H9 (cell line): ENCODE measurements around the gene RASA4. TPM values are rescaled to one million over a fixed set of nuclear protein-coding genes. Genes with fewer than 3 reads are reported as not detected.
"Not testable (repeated sequence)": the region's sequence is repeated elsewhere in the genome, so short reads cannot be mapped to it uniquely, and the experiment has no call there.

Source experiments
- DNase-seq: peaks from one replicate; pipeline ENCODE4 v3.0.0-alpha.2; 2017
- H2AFZ ChIP-seq: one replicate; pipeline ENCODE4 v1.6.1; 2013; ENCODE audit warnings: mild to moderate bottlenecking, low read length, control low read depth, moderate library complexity
- H2AK5ac ChIP-seq: 2 replicates; pipeline ENCODE4 v1.6.1; 2013; ENCODE audit warnings: low read length, control low read depth, mixed read lengths; ENCODE audit not compliant: insufficient read length
- H2BK120ac ChIP-seq: one replicate; pipeline ENCODE4 v1.6.1; 2013; ENCODE audit warnings: low read depth, mild to moderate bottlenecking, low read length, control low read depth, inconsistent platforms; ENCODE audit not compliant: poor library complexity, severe bottlenecking
- H2BK12ac ChIP-seq: 2 replicates; pipeline ENCODE4 v1.6.1; 2013; ENCODE audit warnings: low read length, control low read depth, mixed read lengths, low read depth; ENCODE audit not compliant: insufficient read length
- H2BK15ac ChIP-seq: 2 replicates; pipeline ENCODE4 v1.6.1; 2013; ENCODE audit warnings: low read depth, low read length, control low read depth
- H2BK20ac ChIP-seq: one replicate; pipeline ENCODE4 v1.6.1; 2013; ENCODE audit warnings: low read depth, mild to moderate bottlenecking, low read length, control low read depth, inconsistent platforms; ENCODE audit not compliant: poor library complexity, severe bottlenecking
- H2BK5ac ChIP-seq: 2 replicates; pipeline ENCODE4 v1.6.1; 2013; ENCODE audit warnings: low read length, control low read depth, mixed read lengths; ENCODE audit not compliant: insufficient read length
- H3K14ac ChIP-seq: 2 replicates; pipeline ENCODE4 v1.6.1; 2013; ENCODE audit warnings: low read length, control low read depth; ENCODE audit not compliant: insufficient read depth
- H3K18ac ChIP-seq: 2 replicates; pipeline ENCODE4 v1.6.1; 2013; ENCODE audit warnings: low read depth, mild to moderate bottlenecking, mixed read lengths, low read length, control low read depth; ENCODE audit not compliant: insufficient read length
- H3K23ac ChIP-seq: 2 replicates; pipeline ENCODE4 v1.6.1; 2013; ENCODE audit warnings: low read length, control low read depth, mixed read lengths, low read depth; ENCODE audit not compliant: insufficient read length
- H3K23me2 ChIP-seq: 2 replicates; pipeline ENCODE4 v1.6.1; 2013; ENCODE audit warnings: low read depth, mild to moderate bottlenecking, mixed read lengths, low read length, control low read depth; ENCODE audit not compliant: insufficient read length, poor library complexity, severe bottlenecking
- H3K27ac ChIP-seq: 2 replicates; pipeline ENCODE4 v1.5.1; 2013; ENCODE audit warnings: low read length, control low read depth, mixed read lengths, low read depth; ENCODE audit not compliant: insufficient read length
- H3K27me3 ChIP-seq: 2 replicates; pipeline ENCODE4 v1.6.1; 2013; ENCODE audit warnings: low read length, control low read depth, inconsistent platforms; ENCODE audit not compliant: insufficient read depth
- H3K4ac ChIP-seq: 2 replicates; pipeline ENCODE4 v1.6.1; 2013; ENCODE audit warnings: low read depth, mild to moderate bottlenecking, control low read depth, inconsistent platforms, low read length, moderate library complexity
- H3K4me1 ChIP-seq: 2 replicates; pipeline ENCODE4 v1.6.1; 2013; ENCODE audit warnings: low read length, control low read depth, inconsistent platforms; ENCODE audit not compliant: insufficient read depth
- H3K4me2 ChIP-seq: 2 replicates; pipeline ENCODE4 v1.6.1; 2013; ENCODE audit warnings: low read length, control low read depth, mixed read lengths; ENCODE audit not compliant: insufficient read length, insufficient read depth
- H3K56ac ChIP-seq: 2 replicates; pipeline ENCODE4 v1.6.1; 2013; ENCODE audit warnings: low read depth, mild to moderate bottlenecking, mixed read lengths, low read length, control low read depth; ENCODE audit not compliant: insufficient read length
- H3K79me1 ChIP-seq: 2 replicates; pipeline ENCODE4 v1.6.1; 2013; ENCODE audit warnings: low read depth, mild to moderate bottlenecking, moderate library complexity, low read length, control low read depth, inconsistent platforms; ENCODE audit not compliant: insufficient read depth, poor library complexity, severe bottlenecking
- H3K79me2 ChIP-seq: 2 replicates; pipeline ENCODE4 v1.6.1; 2013; ENCODE audit warnings: low read length, control low read depth, inconsistent platforms; ENCODE audit not compliant: insufficient read depth
- H3K9ac ChIP-seq: 2 replicates; pipeline ENCODE4 v1.6.1; 2013; ENCODE audit warnings: low read length, control low read depth, mixed read lengths; ENCODE audit not compliant: insufficient read length; ENCODE audit errors: extremely low read depth
- H3K9me3 ChIP-seq: one replicate; pipeline ENCODE4 v1.6.1; 2013; ENCODE audit warnings: low read depth, low read length, inconsistent platforms; ENCODE audit not compliant: control insufficient read depth
- H3T11ph ChIP-seq: one replicate; pipeline ENCODE4 v1.6.1; 2013; ENCODE audit warnings: mild to moderate bottlenecking, low read length, control low read depth, inconsistent platforms
- H4K20me1 ChIP-seq: one replicate; pipeline ENCODE4 v1.6.1; 2013; ENCODE audit not compliant: control insufficient read depth, insufficient read length, insufficient read depth
- H4K5ac ChIP-seq: 2 replicates; pipeline ENCODE4 v1.6.1; 2013; ENCODE audit warnings: low read depth, mild to moderate bottlenecking, mixed read lengths, low read length, control low read depth; ENCODE audit not compliant: insufficient read length
- H4K8ac ChIP-seq: replicated peaks from 2 replicates; pipeline ENCODE4 v1.6.1; 2013; ENCODE audit warnings: low read length, control low read depth, mixed read lengths, low read depth; ENCODE audit not compliant: insufficient read length
- H4K91ac ChIP-seq: 2 replicates; pipeline ENCODE4 v1.6.1; 2013; ENCODE audit warnings: low read depth, mild to moderate bottlenecking, moderate library complexity, mixed read lengths, low read length, control low read depth; ENCODE audit not compliant: insufficient read length
- H3K27ac Mint-ChIP-seq, 3 experiments: 2 replicates in 2 of 3; 3 replicates in 1 of 3; pipeline ENCODE4 v1.8.0; 2020 to 2021; ENCODE audit warnings: mixed read lengths in 3 of 3, mild to moderate bottlenecking in 1 of 3, moderate library complexity in 1 of 3
- H3K27me3 Mint-ChIP-seq: 2 replicates; pipeline ENCODE4 v1.8.0; 2021; ENCODE audit warnings: low read depth, mild to moderate bottlenecking, moderate library complexity, mixed read lengths
- H3K36me3 Mint-ChIP-seq, 3 experiments: 2 replicates in 2 of 3; 3 replicates in 1 of 3; pipeline ENCODE4 v1.8.0; 2020 to 2021; ENCODE audit warnings: low read depth in 3 of 3, mixed read lengths in 3 of 3; ENCODE audit not compliant: insufficient read depth in 1 of 3
- H3K4me1 Mint-ChIP-seq, 2 experiments: 2 replicates each; pipeline ENCODE4 v1.8.0; 2020; ENCODE audit warnings: mixed read lengths in 2 of 2
- H3K4me3 Mint-ChIP-seq, 2 experiments: 2 replicates in 1 of 2; 3 replicates in 1 of 2; pipeline ENCODE4 v1.8.0; 2020 to 2021; ENCODE audit warnings: mild to moderate bottlenecking in 2 of 2, mixed read lengths in 2 of 2, moderate library complexity in 1 of 2
- H3K9me3 Mint-ChIP-seq, 2 experiments: 2 replicates in 1 of 2; 3 replicates in 1 of 2; pipeline ENCODE4 v1.8.0; 2020; ENCODE audit warnings: mild to moderate bottlenecking in 2 of 2, mixed read lengths in 2 of 2, moderate library complexity in 1 of 2
- WGBS: extraction: QIAGEN DNeasy Blood & Tissue Kit; methylation state at CpG from one replicate; pipeline ENCODE4 v1.1.7; 2013; ENCODE audit warnings: missing lambda C conversion rate, low lambda C conversion rate, mixed read lengths; ENCODE audit not compliant: insufficient read length; ENCODE audit errors: extremely low coverage; 5-methylcytosine and 5-hydroxymethylcytosine counted together
- total RNA-seq: library from RNA; stranded (reverse); gene quantifications from 2 replicates; pipeline ENCODE4 v1.2.1, GENCODE V29; 2021

The RASA4 gene
- total RNA-seq, 1 experiment from 2014 or later, result 10.0 TPM

DNA sequence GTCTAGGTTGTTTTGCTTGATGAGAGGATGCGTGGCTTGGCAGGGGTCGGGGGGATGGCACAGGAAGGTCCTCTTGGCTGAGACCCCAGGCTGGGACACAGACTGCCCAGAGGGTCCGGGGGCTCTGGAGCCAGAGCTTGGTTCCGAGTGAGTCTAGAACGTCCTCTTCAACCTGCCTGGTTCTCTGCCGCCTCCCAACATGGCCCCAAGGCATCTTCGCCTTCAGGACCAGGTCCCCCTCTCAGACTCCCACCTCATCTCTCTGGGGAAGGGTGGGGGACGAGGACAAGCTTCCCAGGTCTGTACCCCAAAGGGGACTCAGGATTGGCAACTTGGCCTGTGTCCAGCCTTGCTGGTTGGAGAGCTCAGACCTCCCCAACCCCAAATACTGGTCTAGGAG is 74.5 kb downstream of the RASA4 start:
- H3K4me2 ChIP-seq, H3K23me2 ChIP-seq, H4K8ac ChIP-seq, H4K5ac ChIP-seq, H3K9me3 Mint-ChIP-seq, H2BK15ac ChIP-seq, H3K4me3 Mint-ChIP-seq, H4K91ac ChIP-seq, H4K20me1 ChIP-seq, H2AFZ ChIP-seq, H2AK5ac ChIP-seq, H3K4ac ChIP-seq, H3K4me1 ChIP-seq, H3T11ph ChIP-seq, H3K79me2 ChIP-seq, H3K4me1 Mint-ChIP-seq, H3K14ac ChIP-seq, H3K23ac ChIP-seq, H2BK120ac ChIP-seq, H3K27me3 Mint-ChIP-seq, H2BK20ac ChIP-seq, H2BK5ac ChIP-seq, H3K27ac Mint-ChIP-seq, H2BK12ac ChIP-seq, H3K27ac ChIP-seq, H3K9ac ChIP-seq, H3K79me1 ChIP-seq, H3K27me3 ChIP-seq, H3K18ac ChIP-seq, DNase-seq, H3K36me3 Mint-ChIP-seq, H3K9me3 ChIP-seq, H3K56ac ChIP-seq: not testable (repeated sequence)
- no CpG with 5 or more reads among the region's 8 CpGs for WGBS

DNA sequence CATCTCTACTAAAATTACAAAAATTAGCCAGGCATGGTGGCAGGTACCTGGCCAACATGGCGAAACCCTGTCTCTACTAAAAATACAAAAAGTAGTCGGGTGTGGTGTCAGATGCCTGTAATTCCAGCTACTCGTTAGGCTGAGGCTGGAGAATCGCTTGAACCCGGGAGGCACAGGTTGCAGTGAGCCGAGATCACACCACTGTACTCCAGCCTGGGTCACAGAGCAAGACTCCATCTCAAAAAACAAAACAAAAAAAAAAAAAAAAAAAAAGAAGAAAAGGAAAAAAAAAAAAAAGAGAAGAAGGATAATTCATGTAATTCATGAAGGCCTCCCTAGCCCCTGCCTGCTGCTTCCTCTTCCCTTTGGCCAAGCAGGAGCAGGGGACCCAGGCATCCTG is 76.0 kb downstream of the RASA4 start:
- H2BK12ac ChIP-seq, DNase-seq, H3K36me3 Mint-ChIP-seq, H3K27me3 ChIP-seq, H3K27me3 Mint-ChIP-seq, H3K79me2 ChIP-seq, H3K18ac ChIP-seq, H4K91ac ChIP-seq, H3K9me3 Mint-ChIP-seq, H3K23ac ChIP-seq, H3K4me3 Mint-ChIP-seq, H3K9ac ChIP-seq, H2BK15ac ChIP-seq, H3K4me1 ChIP-seq, H3K23me2 ChIP-seq, H3T11ph ChIP-seq, H2BK5ac ChIP-seq, H2BK20ac ChIP-seq, H3K27ac Mint-ChIP-seq, H3K14ac ChIP-seq, H2BK120ac ChIP-seq, H3K4ac ChIP-seq, H4K20me1 ChIP-seq, H3K4me1 Mint-ChIP-seq, H4K8ac ChIP-seq, H3K79me1 ChIP-seq, H4K5ac ChIP-seq, H3K4me2 ChIP-seq, H3K27ac ChIP-seq, H3K9me3 ChIP-seq, H2AK5ac ChIP-seq, H3K56ac ChIP-seq, H2AFZ ChIP-seq: not testable (repeated sequence)
- WGBS, result no CpG with 5 or more reads among the region's 6 CpGs
